Neural cell (in vitro differentiated cells): ENCODE results near the gene BDKRB1. TPM values are rescaled to one million over a fixed set of nuclear protein-coding genes. Genes with fewer than 3 reads are reported as not detected.

Source experiments
- H2AFZ ChIP-seq: fragments of 200-600, 300-800 bp; sonication (generic), shearing (Covaris generic); 2 replicates; pipeline ENCODE4 v1.6.0; 2014; ENCODE audit warnings: low read depth, mild to moderate bottlenecking, antibody characterized with exemption, low read length, moderate library complexity
- H3F3A ChIP-seq: fragments of 200-600 bp; shearing (Covaris generic); 2 replicates; pipeline ENCODE4 v1.6.1; 2016; ENCODE audit warnings: mild to moderate bottlenecking, moderate library complexity, mixed read lengths, antibody characterized with exemption, low read length; ENCODE audit not compliant: insufficient read depth, poor library complexity, severe bottlenecking
- H3K27ac ChIP-seq: fragments of 200-600, 300-800 bp; sonication (generic), shearing (Covaris generic); 2 replicates; pipeline ENCODE4 v1.5.1; 2014; ENCODE audit warnings: mild to moderate bottlenecking, low read length, moderate library complexity
- H3K27me3 ChIP-seq: fragments of 300-800, 200-600 bp; sonication (generic), shearing (Covaris generic); 2 replicates; pipeline ENCODE4 v1.6.0; 2014; ENCODE audit warnings: mild to moderate bottlenecking, low read depth, low read length, moderate library complexity; ENCODE audit not compliant: insufficient read depth
- H3K36me3 ChIP-seq: fragments of 300-800, 200-600 bp; sonication (generic), shearing (Covaris generic); 2 replicates; pipeline ENCODE4 v1.5.1; 2014; ENCODE audit warnings: mild to moderate bottlenecking, antibody characterized with exemption, low read length, moderate library complexity; ENCODE audit not compliant: insufficient read depth
- H3K4me2 ChIP-seq: fragments of 300-800, 200-600 bp; sonication (generic), shearing (Covaris generic); 2 replicates; pipeline ENCODE4 v1.6.0; 2014; ENCODE audit warnings: mild to moderate bottlenecking, low read length
- H3K4me3 ChIP-seq: fragments of 300-800, 200-600 bp; sonication (generic), shearing (Covaris generic); 2 replicates; pipeline ENCODE4 v1.5.1; 2014; ENCODE audit warnings: mild to moderate bottlenecking, low read length, moderate library complexity
- H3K79me2 ChIP-seq: fragments of 200-600 bp; shearing (Covaris generic); replicated peaks from 2 replicates; pipeline ENCODE4 v1.6.0; 2014; ENCODE audit warnings: mild to moderate bottlenecking, low read length, moderate library complexity; ENCODE audit not compliant: insufficient read depth
- H3K9ac ChIP-seq: fragments of 300-800, 200-600 bp; sonication (generic), shearing (Covaris generic); 2 replicates; pipeline ENCODE4 v1.6.1; 2016; ENCODE audit warnings: mild to moderate bottlenecking, low read length, mixed read lengths
- H3K9me2 ChIP-seq: fragments of 200-600 bp; shearing (Covaris generic); 2 replicates; pipeline ENCODE4 v1.6.1; 2016; ENCODE audit warnings: mild to moderate bottlenecking, low read length, mixed read lengths; ENCODE audit not compliant: insufficient read depth
- H3K9me3 ChIP-seq: fragments of 200-600, 300-800 bp; sonication (generic), shearing (Covaris generic); 2 replicates; pipeline ENCODE4 v1.6.1; 2016; ENCODE audit warnings: mild to moderate bottlenecking, mixed run types, low read length, moderate library complexity, mixed read lengths
- H4K20me1 ChIP-seq: fragments of 200-600 bp; shearing (Covaris generic); 2 replicates; pipeline ENCODE4 v1.6.1; 2016; ENCODE audit warnings: mild to moderate bottlenecking, mixed run types; ENCODE audit not compliant: insufficient read depth
- EP300 ChIP-seq: fragments of 450-650 bp; conservative IDR thresholded peaks from 2 replicates; pipeline ENCODE4 v1.6.1; 2014; ENCODE audit warnings: antibody characterized with exemption, mild to moderate bottlenecking, moderate library complexity; ENCODE audit not compliant: poor library complexity, severe bottlenecking
- EZH2 ChIP-seq: fragments of 200-600, 300-800 bp; shearing (Covaris generic), sonication (generic); IDR thresholded peaks from 2 replicates; pipeline ENCODE4 v1.6.1; 2014; ENCODE audit warnings: antibody characterized with exemption, low read length, borderline replicate concordance, mild to moderate bottlenecking; ENCODE audit not compliant: insufficient read depth, poor library complexity, severe bottlenecking
- MXI1 ChIP-seq: fragments of 450-650 bp; conservative IDR thresholded peaks from 2 replicates; pipeline ENCODE4 v1.6.1; 2014; ENCODE audit warnings: antibody characterized with exemption, mild to moderate bottlenecking; ENCODE audit not compliant: poor library complexity, severe bottlenecking
- POLR2AphosphoS5 ChIP-seq: IDR thresholded peaks from 2 replicates; pipeline ENCODE4 v1.6.1; 2012
- RAD21 ChIP-seq: fragments of 450-650 bp; conservative IDR thresholded peaks from 2 replicates; pipeline ENCODE4 v1.6.1; 2014; ENCODE audit warnings: antibody characterized with exemption, mild to moderate bottlenecking, moderate library complexity
- SMC3 ChIP-seq: fragments of 450-650 bp; conservative IDR thresholded peaks from 2 replicates; pipeline ENCODE4 v1.6.1; 2014; ENCODE audit warnings: antibody characterized with exemption, mild to moderate bottlenecking, moderate library complexity; ENCODE audit not compliant: poor library complexity
- TAF1 ChIP-seq: IDR thresholded peaks from 2 replicates; pipeline ENCODE4 v1.6.1; 2012; ENCODE audit warnings: low read depth
- polyA plus RNA-seq: library from polyadenylated mRNA; depleted of rRNA; stranded (reverse); fragments of >200 nt; gene quantifications from 2 replicates; pipeline ENCODE4 v1.2.3, GENCODE V29; 2014
- TF ChIP-seq, protein P1 (sequence below): fragments of 450-650 bp; IDR thresholded peaks from 2 replicates; pipeline ENCODE4 v1.5.1; 2014; ENCODE audit warnings: antibody characterized with exemption, mild to moderate bottlenecking, moderate library complexity; ENCODE audit not compliant: poor library complexity, severe bottlenecking
- TF ChIP-seq, protein P2 (sequence below): IDR thresholded peaks from 2 replicates; pipeline ENCODE4 v1.6.1; 2012; ENCODE audit warnings: borderline replicate concordance

The BDKRB1 gene
- polyA plus RNA-seq, 1 donor from 2014 or later = not detected

DNA sequence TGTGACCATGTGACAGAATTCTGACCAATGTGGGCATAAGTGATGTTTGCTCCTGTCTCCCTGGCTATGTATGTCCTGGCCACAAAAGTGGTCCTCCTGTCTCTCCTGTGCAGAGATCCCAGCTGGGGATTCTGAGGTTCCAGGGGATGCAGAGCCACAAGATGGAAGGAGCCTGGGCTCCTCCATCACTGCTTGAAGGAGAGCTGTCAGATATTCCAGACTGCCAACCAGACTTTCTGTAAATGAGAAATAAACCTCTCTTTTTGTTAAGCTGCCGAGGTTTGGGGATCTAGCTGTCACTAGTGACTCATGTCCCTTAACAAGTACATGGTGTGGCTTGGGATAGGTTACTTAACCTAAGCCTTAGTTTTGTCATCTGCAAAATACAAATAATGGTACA, 21.9 kb downstream of the BDKRB1 start:
- H3K9ac ChIP-seq = no peak overlapping the region
- H2AFZ ChIP-seq = no peak overlapping the region
- H3K27ac ChIP-seq = no peak overlapping the region
- H3K9me3 ChIP-seq = no peaks in the 10 kb centered on the region
- H3F3A ChIP-seq = no peaks in the 10 kb centered on the region
- no peaks in the 10 kb centered on the region for H3K36me3 ChIP-seq
- H3K79me2 ChIP-seq = no peaks in the 10 kb centered on the region
- no peak overlapping the region for H3K4me2 ChIP-seq
- H3K4me3 ChIP-seq = no peak overlapping the region
- TF ChIP-seq POLR2AphosphoS5 (no peak), SMC3 (no peak)
- TF ChIP-seq, protein P1, sequence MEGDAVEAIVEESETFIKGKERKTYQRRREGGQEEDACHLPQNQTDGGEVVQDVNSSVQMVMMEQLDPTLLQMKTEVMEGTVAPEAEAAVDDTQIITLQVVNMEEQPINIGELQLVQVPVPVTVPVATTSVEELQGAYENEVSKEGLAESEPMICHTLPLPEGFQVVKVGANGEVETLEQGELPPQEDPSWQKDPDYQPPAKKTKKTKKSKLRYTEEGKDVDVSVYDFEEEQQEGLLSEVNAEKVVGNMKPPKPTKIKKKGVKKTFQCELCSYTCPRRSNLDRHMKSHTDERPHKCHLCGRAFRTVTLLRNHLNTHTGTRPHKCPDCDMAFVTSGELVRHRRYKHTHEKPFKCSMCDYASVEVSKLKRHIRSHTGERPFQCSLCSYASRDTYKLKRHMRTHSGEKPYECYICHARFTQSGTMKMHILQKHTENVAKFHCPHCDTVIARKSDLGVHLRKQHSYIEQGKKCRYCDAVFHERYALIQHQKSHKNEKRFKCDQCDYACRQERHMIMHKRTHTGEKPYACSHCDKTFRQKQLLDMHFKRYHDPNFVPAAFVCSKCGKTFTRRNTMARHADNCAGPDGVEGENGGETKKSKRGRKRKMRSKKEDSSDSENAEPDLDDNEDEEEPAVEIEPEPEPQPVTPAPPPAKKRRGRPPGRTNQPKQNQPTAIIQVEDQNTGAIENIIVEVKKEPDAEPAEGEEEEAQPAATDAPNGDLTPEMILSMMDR = no peak
- no peaks in the 10 kb centered on the region for H4K20me1 ChIP-seq
- no peaks in the 10 kb centered on the region for H3K27me3 ChIP-seq
- H3K9me2 ChIP-seq = no peaks in the 10 kb centered on the region

DNA sequence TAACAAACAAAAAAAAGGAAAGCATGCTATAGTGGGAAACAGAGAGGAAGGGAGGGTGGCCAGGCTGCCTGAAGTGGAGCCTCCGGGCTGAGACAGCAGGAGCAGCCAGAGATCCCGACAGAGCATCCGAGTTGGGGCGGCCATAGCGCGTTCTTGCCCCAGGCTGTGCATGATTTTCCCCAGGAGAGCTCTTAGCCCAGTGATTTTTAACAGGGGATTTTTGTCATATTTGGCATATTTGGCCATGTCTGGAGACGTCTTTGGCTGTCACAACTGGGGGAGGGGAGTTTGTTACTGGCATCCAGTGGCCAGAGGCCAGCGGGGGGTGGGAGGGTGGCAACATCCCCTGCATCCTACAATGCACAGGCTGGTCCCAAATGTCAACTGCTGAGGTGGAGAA, 23.6 kb downstream of the BDKRB1 start:
- H3K9me2 ChIP-seq = no peaks in the 10 kb centered on the region
- TF ChIP-seq, protein P2, sequence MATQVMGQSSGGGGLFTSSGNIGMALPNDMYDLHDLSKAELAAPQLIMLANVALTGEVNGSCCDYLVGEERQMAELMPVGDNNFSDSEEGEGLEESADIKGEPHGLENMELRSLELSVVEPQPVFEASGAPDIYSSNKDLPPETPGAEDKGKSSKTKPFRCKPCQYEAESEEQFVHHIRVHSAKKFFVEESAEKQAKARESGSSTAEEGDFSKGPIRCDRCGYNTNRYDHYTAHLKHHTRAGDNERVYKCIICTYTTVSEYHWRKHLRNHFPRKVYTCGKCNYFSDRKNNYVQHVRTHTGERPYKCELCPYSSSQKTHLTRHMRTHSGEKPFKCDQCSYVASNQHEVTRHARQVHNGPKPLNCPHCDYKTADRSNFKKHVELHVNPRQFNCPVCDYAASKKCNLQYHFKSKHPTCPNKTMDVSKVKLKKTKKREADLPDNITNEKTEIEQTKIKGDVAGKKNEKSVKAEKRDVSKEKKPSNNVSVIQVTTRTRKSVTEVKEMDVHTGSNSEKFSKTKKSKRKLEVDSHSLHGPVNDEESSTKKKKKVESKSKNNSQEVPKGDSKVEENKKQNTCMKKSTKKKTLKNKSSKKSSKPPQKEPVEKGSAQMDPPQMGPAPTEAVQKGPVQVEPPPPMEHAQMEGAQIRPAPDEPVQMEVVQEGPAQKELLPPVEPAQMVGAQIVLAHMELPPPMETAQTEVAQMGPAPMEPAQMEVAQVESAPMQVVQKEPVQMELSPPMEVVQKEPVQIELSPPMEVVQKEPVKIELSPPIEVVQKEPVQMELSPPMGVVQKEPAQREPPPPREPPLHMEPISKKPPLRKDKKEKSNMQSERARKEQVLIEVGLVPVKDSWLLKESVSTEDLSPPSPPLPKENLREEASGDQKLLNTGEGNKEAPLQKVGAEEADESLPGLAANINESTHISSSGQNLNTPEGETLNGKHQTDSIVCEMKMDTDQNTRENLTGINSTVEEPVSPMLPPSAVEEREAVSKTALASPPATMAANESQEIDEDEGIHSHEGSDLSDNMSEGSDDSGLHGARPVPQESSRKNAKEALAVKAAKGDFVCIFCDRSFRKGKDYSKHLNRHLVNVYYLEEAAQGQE = no peak
- TF ChIP-seq, protein P1 = no peak
- no peak for TF ChIP-seq EP300
- no peak for TF ChIP-seq MXI1
- no peak for TF ChIP-seq POLR2AphosphoS5
- no peak for TF ChIP-seq TAF1
- no peak for TF ChIP-seq EZH2
- no peak for TF ChIP-seq RAD21
- TF ChIP-seq SMC3 = no peak
- no peak overlapping the region for H3K4me2 ChIP-seq
- no peaks in the 10 kb centered on the region for H3K9me3 ChIP-seq
- no peak overlapping the region for H3K27ac ChIP-seq
- H3K4me3 ChIP-seq = no peak overlapping the region
- H3K9ac ChIP-seq = no peak overlapping the region
- no peak overlapping the region for H2AFZ ChIP-seq
- H3F3A ChIP-seq = no peaks in the 10 kb centered on the region
- H3K79me2 ChIP-seq = no peaks in the 10 kb centered on the region
- no peaks in the 10 kb centered on the region for H3K36me3 ChIP-seq
- H3K27me3 ChIP-seq = no peaks in the 10 kb centered on the region
- H4K20me1 ChIP-seq = no peaks in the 10 kb centered on the region
